Mesothelial cell of epicardium (in vitro differentiated cells): ENCODE measurements around the gene ADAMTS17. TPM values are rescaled to one million over a fixed set of nuclear protein-coding genes. Genes with fewer than 3 reads are reported as not detected.

Experiments
- DNase-seq, 2 experiments: peaks; one replicate each; pipeline ENCODE4 v3.0.0; 2021; ENCODE audit warnings: low spot score in 2 of 2; ENCODE audit not compliant: unreplicated experiment in 2 of 2
- H3K27ac Mint-ChIP-seq: 2 replicates; pipeline ENCODE4 v1.8.0; 2021; ENCODE audit warnings: mixed read lengths
- H3K27me3 Mint-ChIP-seq: 2 replicates; pipeline ENCODE4 v1.8.0; 2021; ENCODE audit warnings: low read depth, mixed read lengths
- H3K36me3 Mint-ChIP-seq: 2 replicates; pipeline ENCODE4 v1.8.0; 2021; ENCODE audit warnings: mixed read lengths
- H3K4me1 Mint-ChIP-seq: 2 replicates; pipeline ENCODE4 v1.8.0; 2021; ENCODE audit warnings: mixed read lengths
- H3K4me3 Mint-ChIP-seq: 2 replicates; pipeline ENCODE4 v1.8.0; 2021; ENCODE audit warnings: mild to moderate bottlenecking, moderate library complexity, mixed read lengths
- H3K9me3 Mint-ChIP-seq: 2 replicates; pipeline ENCODE4 v1.8.0; 2021; ENCODE audit warnings: mixed read lengths
- CTCF ChIP-seq: fragments of 200-600 bp; sonication (generic); IDR thresholded peaks from one replicate; pipeline ENCODE4 v1.5.0; 2021; ENCODE audit warnings: antibody characterized with exemption; ENCODE audit not compliant: unreplicated experiment
- total RNA-seq: library from RNA; stranded (reverse); gene quantifications from 3 replicates; pipeline ENCODE4 v1.2.1, GENCODE V29; 2021

The ADAMTS17 gene
- total RNA-seq, 1 donor from 2014 or later, result 39.4 TPM

GRCh38 chr15:100022806-100023205 lies 319.0 kb downstream of the ADAMTS17 start:
- Mint-ChIP-seq H3K4me1 (peaks cover 47% of the 10 kb centered on the region), H3K9me3 (peaks cover 15% of the 10 kb centered on the region), H3K36me3 (peaks cover 23% of the 10 kb centered on the region), H3K27ac (peak overlapping the region; percentile 66), H3K27me3 (no peaks in the 10 kb centered on the region), H3K4me3 (no peak overlapping the region)
- DNase-seq, result no peak
- TF ChIP-seq CTCF, result no peak

- Mint-ChIP-seq H3K4me3 (no peak overlapping the region), H3K27ac (peak overlapping the region; percentile 60), H3K27me3 (no peaks in the 10 kb centered on the region), H3K9me3 (peaks cover 14% of the 10 kb centered on the region), H3K4me1 (peaks cover 47% of the 10 kb centered on the region), H3K36me3 (peaks cover 22% of the 10 kb centered on the region)
- TF ChIP-seq CTCF, result no peak
- no peak for DNase-seq
Observed at GRCh38 chr15:100022391-100022790, 319.4 kb downstream of the ADAMTS17 start.

GRCh38 chr15:100021653-100022052 lies 320.1 kb downstream of the ADAMTS17 start:
- peaks cover 8% of the 10 kb centered on the region for H3K9me3 Mint-ChIP-seq
- no peak for TF ChIP-seq CTCF
- no peak for DNase-seq

GRCh38 chr15:100020614-100021013 lies 321.2 kb downstream of the ADAMTS17 start:
- TF ChIP-seq CTCF, result no peak
- Mint-ChIP-seq H3K27me3 (no peaks in the 10 kb centered on the region), H3K27ac (peak overlapping the region; percentile 60), H3K4me1 (peaks cover 47% of the 10 kb centered on the region), H3K4me3 (no peak overlapping the region), H3K36me3 (peaks cover 17% of the 10 kb centered on the region), H3K9me3 (peaks cover 7% of the 10 kb centered on the region)
- DNase-seq, result no peak

More at GRCh38 chr15:100021653-100022052, 320.1 kb downstream of the ADAMTS17 start:
- Mint-ChIP-seq H3K4me1 (peaks cover 47% of the 10 kb centered on the region), H3K27ac (peak overlapping the region; percentile 60), H3K36me3 (peaks cover 16% of the 10 kb centered on the region), H3K27me3 (no peaks in the 10 kb centered on the region), H3K4me3 (no peak overlapping the region)

- peak in 1 of 2 experiments; percentile 68 for DNase-seq
- Mint-ChIP-seq H3K4me3 (no peak overlapping the region), H3K9me3 (peaks cover 7% of the 10 kb centered on the region), H3K4me1 (peaks cover 47% of the 10 kb centered on the region), H3K27me3 (no peaks in the 10 kb centered on the region), H3K36me3 (peaks cover 19% of the 10 kb centered on the region), H3K27ac (peak overlapping the region; percentile 60)
- TF ChIP-seq CTCF, result no peak
Observed at GRCh38 chr15:100020189-100020588, 321.6 kb downstream of the ADAMTS17 start.

GRCh38 chr15:100019601-100020000 lies 322.2 kb downstream of the ADAMTS17 start:
- Mint-ChIP-seq H3K27me3 (no peaks in the 10 kb centered on the region), H3K4me1 (peaks cover 47% of the 10 kb centered on the region), H3K36me3 (peaks cover 15% of the 10 kb centered on the region), H3K9me3 (peaks cover 7% of the 10 kb centered on the region), H3K27ac (peak overlapping the region; percentile 60), H3K4me3 (no peak overlapping the region)
- TF ChIP-seq CTCF, result no peak
- no peak for DNase-seq
